HEK293T (cell line): Measurements from ENCODE around the gene MECR.

Experiments
- CTBP1 ChIP-seq: fragments of 450-650 bp; IDR thresholded peaks from 2 replicates; pipeline ENCODE4 v1.6.1; 2016; ENCODE audit warnings: borderline replicate concordance
- HDGF ChIP-seq: fragments of 450-650 bp; IDR thresholded peaks from 2 replicates; pipeline ENCODE4 v1.6.1; 2017; ENCODE audit warnings: antibody characterized with exemption, borderline replicate concordance
- PKNOX1 ChIP-seq: fragments of 450-650 bp; IDR thresholded peaks from 2 replicates; pipeline ENCODE4 v1.6.1; 2016
- SUZ12 ChIP-seq: fragments of 450-650 bp; IDR thresholded peaks from 2 replicates; pipeline ENCODE4 v1.6.1; 2016; ENCODE audit warnings: mild to moderate bottlenecking
- ZNF384 ChIP-seq: fragments of 450-650 bp; IDR thresholded peaks from 2 replicates; pipeline ENCODE4 v1.6.1; 2016

- TF ChIP-seq HDGF: no peak
- TF ChIP-seq CTBP1: no peak; the same call in 1 of the 2 replicates
- no peak for TF ChIP-seq ZNF384
- no peak for TF ChIP-seq SUZ12
- TF ChIP-seq PKNOX1: no peak
Observed at GRCh38 chr1:29202584-29203340, 28.0 kb downstream of the MECR start.
